HepG2 (cell line): Measurements from ENCODE around the gene CALY. TPM values are rescaled to one million over a fixed set of nuclear protein-coding genes. Genes with fewer than 3 reads are reported as not detected.
A peak's percentile ranks its signal among the peaks of the same experiment; 100 is the strongest.

ENCODE experiments used
- CBX1 ChIP-seq: IDR thresholded peaks from one replicate; pipeline ENCODE4 v1.6.1; 2016; ENCODE audit warnings: antibody characterized with exemption, low read depth
- HDAC1 ChIP-seq: sonication (generic); formaldehyde crosslinking; IDR thresholded peaks from 2 replicates; pipeline ENCODE4 v1.5.1; 2020; ENCODE audit warnings: mild to moderate bottlenecking, missing genetic modification reagents
- KDM6A ChIP-seq: IDR thresholded peaks from 2 replicates; pipeline ENCODE4 v1.6.1; 2016; ENCODE audit warnings: low read depth
- MLLT10 ChIP-seq: sonication (generic); formaldehyde crosslinking; IDR thresholded peaks from 2 replicates; pipeline ENCODE4 v1.4.0; 2020; ENCODE audit warnings: missing genetic modification reagents
- MTF2 ChIP-seq: sonication (generic); formaldehyde crosslinking; IDR thresholded peaks from 2 replicates; pipeline ENCODE4 v1.5.0; 2020; ENCODE audit warnings: missing genetic modification reagents, borderline replicate concordance
- NR2C2 ChIP-seq: sonication (generic); formaldehyde crosslinking; IDR thresholded peaks from 2 replicates; pipeline ENCODE4 v1.4.0; 2020; ENCODE audit warnings: missing genetic modification reagents, mild to moderate bottlenecking, moderate library complexity, borderline replicate concordance
- RAD51 ChIP-seq: fragments of 450-650 bp; IDR thresholded peaks from 2 replicates; pipeline ENCODE4 v1.6.1; 2016; ENCODE audit warnings: borderline replicate concordance
- RBAK ChIP-seq: sonication (generic); formaldehyde crosslinking; IDR thresholded peaks from 2 replicates; pipeline ENCODE4 v1.5.1; 2020; ENCODE audit warnings: mild to moderate bottlenecking, missing genetic modification reagents
- SIX1 ChIP-seq: sonication (generic); formaldehyde crosslinking; IDR thresholded peaks from 2 replicates; pipeline ENCODE4 v1.4.0; 2020; ENCODE audit warnings: missing genetic modification reagents, borderline replicate concordance
- SMYD3 ChIP-seq: sonication (generic); formaldehyde crosslinking; IDR thresholded peaks from 2 replicates; pipeline ENCODE4 v1.8.1; 2023; ENCODE audit warnings: mild to moderate bottlenecking, missing genetic modification reagents
- STAG1 ChIP-seq: sonication (generic); formaldehyde crosslinking; IDR thresholded peaks from 2 replicates; pipeline ENCODE4 v1.4.0; 2020; ENCODE audit warnings: missing genetic modification reagents
- ZFP62 ChIP-seq: sonication (generic); formaldehyde crosslinking; IDR thresholded peaks from 2 replicates; pipeline ENCODE4 v1.4.0; 2020; ENCODE audit warnings: missing genetic modification reagents
- ZNF33A ChIP-seq: sonication (generic); formaldehyde crosslinking; IDR thresholded peaks from 2 replicates; pipeline ENCODE4 v1.5.1; 2020; ENCODE audit warnings: missing genetic modification reagents, mild to moderate bottlenecking, moderate library complexity, borderline replicate concordance
- ZNF510 ChIP-seq: sonication (generic); formaldehyde crosslinking; IDR thresholded peaks from 2 replicates; pipeline ENCODE4 v1.4.0; 2020; ENCODE audit warnings: low read depth, mild to moderate bottlenecking, missing genetic modification reagents
- ZNF747 ChIP-seq: sonication (generic); formaldehyde crosslinking; IDR thresholded peaks from 2 replicates; pipeline ENCODE4 v1.8.1; 2023; ENCODE audit warnings: missing genetic modification reagents, mild to moderate bottlenecking, borderline replicate concordance
- ZSCAN29 ChIP-seq: sonication (generic); formaldehyde crosslinking; conservative IDR thresholded peaks from 2 replicates; pipeline ENCODE4 v1.4.0; 2020; ENCODE audit warnings: mild to moderate bottlenecking, missing genetic modification reagents
- polyA plus RNA-seq, 8 experiments: library from polyadenylated mRNA; depleted of rRNA in 3 of 8; stranded (reverse) in 7 of 8; unstranded in 1 of 8; fragments of >200 nt; fragmentation: Illumina TruSeq in 4 of 8; extraction: Trizol in 4 of 8; gene quantifications; 2 replicates each; pipeline versions ENCODE4 v1.2.1 to v1.2.3, GENCODE V29; 2011 to 2016; ENCODE audit warnings: low read depth in 4 of 8, missing spikeins in 1 of 8, mixed read lengths in 1 of 8; ENCODE audit not compliant: insufficient read depth in 1 of 8
- total RNA-seq, 5 experiments: library from RNA; depleted of rRNA; stranded (reverse); fragments of >200 nt; fragmentation: Illumina TruSeq; extraction: Trizol; gene quantifications; 2 replicates each; pipeline ENCODE4 v1.2.3, GENCODE V29; 2016; ENCODE audit warnings: low read depth in 1 of 5
- TF ChIP-seq, protein P1 (sequence below): sonication (generic); formaldehyde crosslinking; IDR thresholded peaks from 2 replicates; pipeline ENCODE4; 2020; ENCODE audit warnings: missing genetic modification reagents, mild to moderate bottlenecking, borderline replicate concordance
- TF ChIP-seq, protein P2 (sequence below): sonication (generic); formaldehyde crosslinking; IDR thresholded peaks from 2 replicates; pipeline ENCODE4 v1.5.1; 2020; ENCODE audit warnings: missing genetic modification reagents, mild to moderate bottlenecking, borderline replicate concordance
- TF ChIP-seq, protein P3 (sequence below): IDR thresholded peaks from 2 replicates; pipeline ENCODE4 v1.6.1; 2016; ENCODE audit warnings: missing biosample characterization, missing genetic modification reagents, low read depth
- TF ChIP-seq, protein P4 (sequence below): sonication (generic); formaldehyde crosslinking; IDR thresholded peaks from 2 replicates; pipeline ENCODE4 v1.4.0; 2020; ENCODE audit warnings: missing genetic modification reagents
- TF ChIP-seq, protein P5 (sequence below): sonication (generic); formaldehyde crosslinking; IDR thresholded peaks from 2 replicates; pipeline ENCODE4 v1.8.0; 2022; ENCODE audit warnings: low read depth, missing genetic modification reagents

Gene CALY
- total and polyA plus RNA-seq, 2 of the 13 experiments (the other 11 are each of a cell fraction or from before 2014, with no cell fraction given), result 0.08 TPM; not detected in 1

DNA sequence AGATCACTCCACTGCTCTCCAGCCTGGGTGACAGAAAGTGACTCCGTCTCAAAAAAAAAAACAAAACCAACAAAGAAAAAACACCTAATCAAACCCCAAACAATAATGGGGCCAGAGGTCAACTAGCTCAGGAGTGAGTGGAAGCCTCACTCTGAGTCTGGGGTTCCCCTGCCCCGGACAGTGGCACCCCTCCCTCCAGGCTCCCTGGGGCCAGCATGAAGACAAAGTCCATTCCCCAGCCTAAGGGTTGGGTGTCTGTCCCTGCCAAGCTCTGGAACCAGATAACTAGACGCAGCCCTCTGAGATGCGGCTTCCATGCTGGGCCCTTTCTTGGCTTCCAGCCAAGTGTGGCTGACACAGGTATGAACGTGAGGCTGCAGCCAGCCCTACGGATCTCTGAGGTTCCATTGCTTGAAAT lies 22.9 kb upstream of the CALY start (continued):
- TF ChIP-seq ZNF747 (CRISPR knock-in tag) (0 out of 2 replicates have a peak, but pooled peaks have one; percentile 37), SMYD3 (CRISPR knock-in tag) (no peak), SIX1 (no peak), RAD51 (no peak), STAG1 (CRISPR knock-in tag) (0 out of 2 replicates have a peak, but pooled peaks have one; percentile 9), KDM6A (CRISPR knock-in tag) (no peak; the same call in 1 of the 2 replicates), ZNF33A (CRISPR knock-in tag) (no peak), NR2C2 (0 out of 2 replicates have a peak, but pooled peaks have one; percentile 15), ZSCAN29 (CRISPR knock-in tag) (0 out of 2 replicates have a peak, but pooled peaks have one; percentile 33), ZFP62 (CRISPR knock-in tag) (no peak), HDAC1 (CRISPR knock-in tag) (peak; percentile 33; the same call in 1 of the 2 replicates), ZNF510 (CRISPR knock-in tag) (no peak), MTF2 (CRISPR knock-in tag) (no peak), MLLT10 (CRISPR knock-in tag) (no peak), RBAK (no peak), CBX1 (no peak)
- TF ChIP-seq, protein P1, sequence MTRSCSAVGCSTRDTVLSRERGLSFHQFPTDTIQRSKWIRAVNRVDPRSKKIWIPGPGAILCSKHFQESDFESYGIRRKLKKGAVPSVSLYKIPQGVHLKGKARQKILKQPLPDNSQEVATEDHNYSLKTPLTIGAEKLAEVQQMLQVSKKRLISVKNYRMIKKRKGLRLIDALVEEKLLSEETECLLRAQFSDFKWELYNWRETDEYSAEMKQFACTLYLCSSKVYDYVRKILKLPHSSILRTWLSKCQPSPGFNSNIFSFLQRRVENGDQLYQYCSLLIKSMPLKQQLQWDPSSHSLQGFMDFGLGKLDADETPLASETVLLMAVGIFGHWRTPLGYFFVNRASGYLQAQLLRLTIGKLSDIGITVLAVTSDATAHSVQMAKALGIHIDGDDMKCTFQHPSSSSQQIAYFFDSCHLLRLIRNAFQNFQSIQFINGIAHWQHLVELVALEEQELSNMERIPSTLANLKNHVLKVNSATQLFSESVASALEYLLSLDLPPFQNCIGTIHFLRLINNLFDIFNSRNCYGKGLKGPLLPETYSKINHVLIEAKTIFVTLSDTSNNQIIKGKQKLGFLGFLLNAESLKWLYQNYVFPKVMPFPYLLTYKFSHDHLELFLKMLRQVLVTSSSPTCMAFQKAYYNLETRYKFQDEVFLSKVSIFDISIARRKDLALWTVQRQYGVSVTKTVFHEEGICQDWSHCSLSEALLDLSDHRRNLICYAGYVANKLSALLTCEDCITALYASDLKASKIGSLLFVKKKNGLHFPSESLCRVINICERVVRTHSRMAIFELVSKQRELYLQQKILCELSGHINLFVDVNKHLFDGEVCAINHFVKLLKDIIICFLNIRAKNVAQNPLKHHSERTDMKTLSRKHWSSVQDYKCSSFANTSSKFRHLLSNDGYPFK (CRISPR knock-in tag), result no peak
- TF ChIP-seq, protein P2, sequence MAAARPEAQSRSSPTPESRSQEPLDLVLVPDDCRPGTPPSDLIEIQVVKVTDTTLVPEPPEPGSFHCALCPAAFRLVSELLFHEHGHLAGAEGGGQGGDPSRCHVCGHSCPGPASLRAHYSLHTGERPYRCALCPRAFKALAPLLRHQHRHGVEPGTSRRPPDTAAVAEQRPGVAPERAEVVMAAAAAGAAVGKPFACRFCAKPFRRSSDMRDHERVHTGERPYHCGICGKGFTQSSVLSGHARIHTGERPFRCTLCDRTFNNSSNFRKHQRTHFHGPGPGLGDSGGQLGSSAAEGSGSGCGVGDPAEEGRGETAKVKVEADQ (CRISPR knock-in tag), result no peak
- TF ChIP-seq, protein P3, sequence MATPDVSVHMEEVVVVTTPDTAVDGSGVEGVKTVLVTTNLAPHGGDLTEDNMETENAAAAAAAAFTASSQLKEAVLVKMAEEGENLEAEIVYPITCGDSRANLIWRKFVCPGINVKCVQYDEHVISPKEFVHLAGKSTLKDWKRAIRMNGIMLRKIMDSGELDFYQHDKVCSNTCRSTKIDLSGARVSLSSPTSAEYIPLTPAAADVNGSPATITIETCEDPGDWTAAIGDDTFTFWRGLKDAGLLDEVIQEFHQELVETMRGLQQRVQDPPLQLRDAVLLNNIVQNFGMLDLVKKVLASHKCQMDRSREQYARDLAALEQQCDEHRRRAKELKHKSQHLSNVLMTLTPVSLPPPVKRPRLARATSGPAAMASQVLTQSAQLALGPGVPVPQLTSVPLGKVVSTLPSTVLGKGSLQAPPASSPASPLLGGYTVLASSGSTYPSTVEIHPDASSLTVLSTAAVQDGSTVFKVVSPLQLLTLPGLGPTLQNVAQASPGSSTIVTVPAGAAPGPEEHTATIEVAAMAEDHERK (CRISPR knock-in tag), result no peak
- TF ChIP-seq, protein P4, sequence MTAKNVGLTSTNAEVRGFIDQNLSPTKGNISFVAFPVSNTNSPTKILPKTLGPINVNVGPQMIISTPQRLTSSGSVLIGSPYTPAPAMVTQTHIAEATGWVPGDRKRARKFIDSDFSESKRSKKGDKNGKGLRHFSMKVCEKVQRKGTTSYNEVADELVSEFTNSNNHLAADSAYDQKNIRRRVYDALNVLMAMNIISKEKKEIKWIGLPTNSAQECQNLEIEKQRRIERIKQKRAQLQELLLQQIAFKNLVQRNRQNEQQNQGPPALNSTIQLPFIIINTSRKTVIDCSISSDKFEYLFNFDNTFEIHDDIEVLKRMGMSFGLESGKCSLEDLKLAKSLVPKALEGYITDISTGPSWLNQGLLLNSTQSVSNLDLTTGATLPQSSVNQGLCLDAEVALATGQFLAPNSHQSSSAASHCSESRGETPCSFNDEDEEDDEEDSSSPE (CRISPR knock-in tag), result no peak
- TF ChIP-seq, protein P5, sequence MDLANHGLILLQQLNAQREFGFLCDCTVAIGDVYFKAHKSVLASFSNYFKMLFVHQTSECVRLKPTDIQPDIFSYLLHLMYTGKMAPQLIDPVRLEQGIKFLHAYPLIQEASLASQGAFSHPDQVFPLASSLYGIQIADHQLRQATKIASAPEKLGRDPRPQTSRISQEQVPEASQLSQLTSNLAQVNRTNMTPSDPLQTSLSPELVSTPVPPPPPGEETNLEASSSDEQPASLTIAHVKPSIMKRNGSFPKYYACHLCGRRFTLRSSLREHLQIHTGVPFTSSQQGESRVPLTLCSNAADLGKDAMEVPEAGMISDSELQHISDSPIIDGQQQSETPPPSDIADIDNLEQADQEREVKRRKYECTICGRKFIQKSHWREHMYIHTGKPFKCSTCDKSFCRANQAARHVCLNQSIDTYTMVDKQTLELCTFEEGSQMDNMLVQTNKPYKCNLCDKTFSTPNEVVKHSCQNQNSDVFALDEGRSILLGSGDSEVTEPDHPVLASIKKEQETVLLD (CRISPR knock-in tag), result no peak
